GM18861 (cell line): Measurements from ENCODE around the gene DRC7.
"Not testable (repeated sequence)": the region's sequence is repeated elsewhere in the genome, so short reads cannot be mapped to it uniquely, and the experiment has no call there.

Experiments used
- ATAC-seq: cut with Tn5 transposase; IDR thresholded peaks from one replicate; pipeline ENCODE4 v1.9.1; 2021; ENCODE audit not compliant: unreplicated experiment

DRC7 gene

DNA sequence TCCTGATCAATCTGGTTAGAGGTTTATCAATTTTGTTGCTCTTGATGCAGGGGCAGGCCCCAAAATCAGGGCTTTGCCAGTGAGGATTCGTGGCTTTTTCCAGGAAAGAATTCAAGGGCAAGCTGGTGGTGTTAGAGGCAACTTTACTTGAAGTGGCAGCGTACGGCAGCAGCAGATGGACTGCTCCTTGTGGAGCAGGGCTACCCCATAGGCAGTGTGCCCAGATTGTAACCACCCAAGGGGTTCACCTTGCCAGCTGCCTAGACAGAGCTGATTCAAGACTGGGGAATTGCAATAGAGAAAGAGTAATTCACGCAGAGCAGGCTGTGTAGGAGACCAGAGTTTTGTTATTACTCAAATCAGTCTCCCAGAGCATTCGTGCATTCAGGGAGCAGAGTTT, 16.7 kb downstream of the DRC7 start:
- no peak for ATAC-seq

DNA sequence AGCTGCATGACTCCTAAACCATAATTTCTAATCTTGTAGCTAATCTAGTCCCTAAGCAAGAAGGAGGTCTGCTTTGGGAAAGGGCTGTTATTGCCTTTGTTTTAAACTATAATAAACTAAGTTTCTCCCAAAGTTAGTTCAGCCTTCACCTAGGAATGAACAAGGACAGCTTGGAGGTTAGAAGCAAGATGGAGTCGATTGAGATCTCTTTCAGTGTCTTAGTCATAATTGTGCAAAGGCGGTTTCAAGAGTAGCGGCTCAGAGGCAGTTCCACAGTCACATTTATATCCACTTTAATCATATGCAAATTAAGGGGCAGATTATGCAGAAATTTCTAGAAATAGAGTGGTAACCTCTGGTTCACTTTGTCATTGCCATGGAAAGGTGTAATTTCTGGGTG, 17.4 kb downstream of the DRC7 start:
- no peak for ATAC-seq

- not testable (repeated sequence) for ATAC-seq
These were observed 18.0 kb downstream of the DRC7 start for GRCh38 chr16:57712569-57712968.

- no peak for ATAC-seq
These were observed 19.0 kb downstream of the DRC7 start for GRCh38 chr16:57713596-57713995.

DNA sequence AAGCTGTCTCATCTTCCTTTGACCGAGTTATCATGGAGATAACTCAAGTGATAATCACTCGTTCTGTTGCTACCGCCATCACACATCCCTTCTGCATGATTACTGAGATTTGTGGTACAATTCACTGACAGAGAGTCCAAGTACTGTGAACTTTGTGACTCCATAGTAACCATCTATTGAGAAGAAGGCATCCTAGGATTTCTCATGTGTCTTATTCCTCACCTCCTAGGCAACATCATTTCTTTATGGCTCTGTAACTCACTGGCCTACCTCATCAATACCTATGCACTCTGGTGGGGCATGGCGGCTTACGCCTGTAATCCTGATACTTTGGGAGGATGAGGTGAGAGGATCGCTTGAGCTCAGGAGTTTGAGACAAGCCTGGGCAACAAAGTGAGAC, 19.4 kb downstream of the DRC7 start:
- no peak for ATAC-seq

- ATAC-seq, result no peak
These were observed 25.6 kb downstream of the DRC7 start for GRCh38 chr16:57720142-57720575.

DNA sequence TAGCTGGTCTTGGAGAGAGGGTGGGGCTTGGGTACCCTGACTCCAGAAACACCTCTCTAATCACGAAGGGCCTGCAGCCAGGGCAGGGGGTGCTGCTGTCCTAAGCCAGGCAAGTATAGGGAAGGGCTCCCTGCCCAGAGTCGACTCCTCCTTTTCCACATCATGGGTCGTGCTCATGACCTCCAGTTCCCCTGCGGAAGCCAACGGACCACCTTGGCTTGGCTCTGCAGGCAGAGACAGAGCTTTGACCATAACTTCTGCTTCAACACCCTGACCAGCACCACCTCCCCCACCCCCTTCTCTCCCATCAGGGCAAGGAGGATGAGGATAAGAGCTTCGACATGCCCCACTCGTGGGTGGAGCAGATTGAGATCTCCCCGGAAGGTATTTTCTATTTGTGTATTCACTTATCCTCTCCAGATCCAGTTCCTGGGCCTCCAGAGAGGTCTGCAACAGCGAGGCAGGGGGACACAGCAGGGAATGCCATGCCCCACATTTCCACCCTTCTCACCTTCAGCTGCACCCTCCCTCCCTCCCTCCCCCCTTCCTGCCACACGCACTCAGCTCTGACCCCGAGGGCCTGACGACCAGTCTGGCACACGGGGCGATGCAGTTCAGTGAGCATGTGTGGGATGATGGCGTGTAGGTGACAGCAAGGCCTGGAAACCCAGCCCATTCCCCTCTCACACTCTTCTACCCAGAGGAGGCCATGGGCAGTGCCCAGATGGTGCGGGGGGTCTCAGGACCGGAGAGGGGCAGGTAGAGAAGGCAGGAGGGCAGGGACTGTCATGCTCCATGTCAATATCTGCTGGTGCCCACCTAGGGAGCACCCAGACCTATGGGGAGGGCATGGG, 27.0 kb downstream of the DRC7 start:
- ATAC-seq, result no peak

DNA sequence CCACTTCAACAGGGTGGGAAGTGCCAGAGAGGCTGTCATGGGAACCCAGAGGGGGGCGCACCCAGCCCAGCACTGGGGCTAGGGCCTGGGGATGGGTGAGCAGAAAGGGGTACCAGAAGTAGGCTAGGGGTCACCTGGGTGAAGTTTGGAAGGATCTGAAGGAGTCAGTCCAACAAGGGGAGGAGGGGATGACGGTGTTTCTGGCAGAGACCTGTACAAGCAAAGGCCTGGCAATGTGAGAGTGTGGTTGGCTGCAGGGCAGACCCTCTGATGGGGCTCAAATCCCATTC, 27.5 kb downstream of the DRC7 start:
- ATAC-seq, result no peak

DNA sequence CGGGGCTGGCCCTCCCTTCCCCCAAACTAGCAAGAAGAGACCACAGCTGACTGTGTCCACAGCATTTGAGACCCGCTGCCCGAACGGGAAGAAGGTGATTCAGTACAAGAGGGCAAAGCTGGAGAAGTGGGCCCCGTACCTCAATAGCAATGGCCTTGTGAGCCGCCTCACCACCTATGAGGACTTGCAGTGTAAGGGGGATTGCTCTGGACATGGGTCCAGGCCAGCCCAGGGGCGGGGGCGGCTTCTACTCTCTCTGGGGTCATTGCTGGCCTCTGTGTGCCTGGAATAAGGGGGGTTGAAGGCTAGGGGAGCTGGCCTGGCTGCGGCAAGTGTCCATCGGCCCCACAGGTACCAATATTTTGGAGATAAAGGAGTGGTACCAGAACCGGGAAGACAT, 28.0 kb downstream of the DRC7 start:
- no peak for ATAC-seq

DNA sequence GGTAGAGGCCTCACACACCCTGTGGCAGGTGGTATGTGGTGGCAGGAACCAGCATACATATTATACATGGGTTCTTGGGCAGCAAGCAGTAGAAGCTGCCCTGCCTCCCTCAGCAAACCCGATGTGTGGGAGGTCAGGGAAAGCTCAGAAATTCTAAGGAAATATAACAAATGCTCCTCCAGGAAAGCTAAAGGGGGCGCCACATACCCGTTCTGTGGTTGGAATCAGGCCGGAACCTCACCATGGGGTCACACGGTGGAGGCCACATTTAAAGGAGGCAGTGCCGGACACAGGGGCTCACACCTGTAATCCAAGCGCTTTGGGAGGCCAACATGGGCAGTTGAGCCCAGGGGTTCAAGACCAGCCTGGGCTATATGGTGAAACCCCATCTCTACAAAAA, 28.6 kb downstream of the DRC7 start:
- no peak for ATAC-seq

GRCh38 chr16:57724531-57724930, 29.9 kb downstream of the DRC7 start:
- ATAC-seq, result no peak

DNA sequence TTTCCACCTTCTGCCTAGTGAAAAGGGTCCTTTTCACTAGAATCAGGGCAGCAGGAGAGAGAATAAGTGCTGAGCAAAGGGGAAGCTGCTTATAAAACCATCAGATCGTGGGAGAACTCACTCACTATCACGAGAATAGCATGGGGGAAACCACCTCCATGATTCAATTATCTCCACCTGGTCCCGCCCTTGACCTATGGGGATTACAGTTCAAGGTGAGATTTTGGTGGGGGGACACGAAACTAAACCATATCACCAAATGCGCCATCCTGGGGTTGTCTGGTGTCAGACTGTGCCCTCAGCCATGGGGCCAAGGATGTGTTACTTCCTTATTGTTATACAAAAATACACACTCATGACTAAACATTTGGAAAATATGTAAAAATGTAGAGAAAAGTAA, 30.5 kb downstream of the DRC7 start:
- ATAC-seq, result no peak

- no peak for ATAC-seq
These were observed 30.9 kb downstream of the DRC7 start for GRCh38 chr16:57725554-57725953.

DNA sequence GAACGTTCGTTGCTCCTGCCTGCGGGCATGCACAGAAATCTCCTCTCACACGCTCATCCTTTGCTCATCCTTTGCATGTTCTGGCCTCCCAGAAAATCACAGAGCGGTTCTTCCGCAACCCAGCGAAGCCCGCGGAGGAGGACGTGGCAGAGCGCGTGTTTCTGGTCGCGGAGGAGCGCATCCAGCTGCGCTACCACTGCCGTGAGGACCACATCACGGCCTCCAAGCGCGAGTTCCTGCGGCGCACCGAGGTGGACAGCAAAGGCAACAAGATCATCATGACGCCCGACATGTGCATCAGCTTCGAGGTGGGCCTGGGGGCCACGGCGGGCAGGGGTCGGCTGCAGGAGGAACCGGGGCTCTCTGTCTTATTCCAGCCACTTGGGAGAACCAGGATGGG, 31.4 kb downstream of the DRC7 start:
- no peak for ATAC-seq

- no peak for ATAC-seq
These were observed 31.9 kb downstream of the DRC7 start for GRCh38 chr16:57726433-57726947.

DNA sequence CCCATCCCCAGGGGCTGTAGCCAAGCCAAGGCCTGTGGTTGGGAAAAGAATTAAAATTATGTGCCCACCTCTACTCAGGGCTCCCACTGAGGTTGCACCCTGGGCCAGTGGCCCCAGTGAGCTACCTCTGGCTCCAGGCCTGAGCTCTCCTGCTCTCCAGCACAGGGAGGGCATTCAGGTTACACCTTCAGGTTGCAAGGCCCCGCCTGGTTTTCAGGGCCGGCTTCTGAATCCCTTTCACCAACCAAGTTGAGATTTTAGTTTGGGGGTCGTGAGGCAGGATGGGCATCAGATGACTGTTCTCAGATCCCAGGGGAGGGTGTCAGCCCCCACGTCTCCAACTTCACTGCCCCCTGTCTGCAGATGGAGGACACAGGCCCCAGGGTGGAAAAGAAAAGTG, 33.0 kb downstream of the DRC7 start:
- no peak for ATAC-seq

GRCh38 chr16:57728336-57729181, 34.0 kb downstream of the DRC7 start:
- no peak for ATAC-seq

DNA sequence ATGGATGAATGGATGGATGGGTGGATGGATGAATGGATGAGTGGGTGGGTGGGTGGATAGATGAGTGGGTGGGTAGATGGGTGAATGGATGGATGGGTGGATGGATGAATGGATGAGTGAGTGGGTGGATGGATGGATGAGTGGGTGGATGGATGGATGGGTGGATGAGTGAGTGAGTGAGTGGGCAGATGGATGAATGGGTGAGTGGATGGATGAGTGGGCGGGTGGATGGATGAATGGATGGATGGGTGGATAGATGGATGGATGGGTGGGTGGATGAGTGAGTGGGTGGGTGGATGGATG, 34.5 kb downstream of the DRC7 start:
- ATAC-seq, result no peak

DNA sequence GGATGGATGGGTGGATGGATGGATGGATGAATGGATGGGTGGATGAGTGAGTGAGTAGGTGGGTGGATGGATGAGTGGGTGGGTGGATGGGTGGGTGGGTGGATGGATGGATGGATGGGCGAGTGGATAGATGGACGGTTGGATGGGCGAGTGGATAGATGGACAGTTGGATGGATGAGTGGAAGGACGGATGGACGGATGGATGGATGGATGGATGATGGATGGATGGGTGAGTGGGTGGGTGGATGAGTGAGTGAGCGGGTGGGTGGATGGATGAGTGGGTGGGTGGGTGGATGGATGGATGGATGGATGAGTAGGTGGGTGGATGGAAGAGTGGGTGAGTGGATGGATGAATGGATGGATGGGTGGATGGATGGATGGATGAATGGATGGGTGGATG, 35.2 kb downstream of the DRC7 start:
- ATAC-seq, result not testable (repeated sequence)

- ATAC-seq, result no peak
These were observed 36.4 kb downstream of the DRC7 start for GRCh38 chr16:57730771-57731730.

DNA sequence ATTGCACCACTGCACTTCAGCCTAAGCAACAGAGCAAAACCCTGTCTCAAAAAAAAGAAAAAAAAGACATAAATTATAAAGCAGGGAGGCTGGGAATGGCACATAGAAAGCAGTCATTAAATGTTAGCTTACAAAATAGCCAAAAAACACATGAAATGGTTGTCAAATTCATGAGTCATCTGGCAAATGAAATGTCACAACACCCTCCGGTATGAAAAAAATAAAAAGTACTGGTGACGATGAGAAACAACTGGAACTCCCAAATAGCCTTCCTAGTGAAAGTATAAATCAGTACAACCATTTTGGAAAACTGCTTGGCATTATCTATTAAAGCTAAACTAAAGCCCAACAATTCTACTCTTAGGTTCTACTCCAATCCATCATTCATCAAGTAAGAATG, 37.4 kb downstream of the DRC7 start:
- no peak for ATAC-seq
